ENCODE measurements around the gene ZNF865. TPM values are rescaled to one million over a fixed set of nuclear protein-coding genes. Genes with fewer than 3 reads are reported as not detected.

Gene ZNF865
- total RNA-seq, 5 donors from 2014 or later (not counting 1 experiment from before 2014, with no cell fraction given), result 16.3 to 29.4 (median 27.3) TPM

DNA sequence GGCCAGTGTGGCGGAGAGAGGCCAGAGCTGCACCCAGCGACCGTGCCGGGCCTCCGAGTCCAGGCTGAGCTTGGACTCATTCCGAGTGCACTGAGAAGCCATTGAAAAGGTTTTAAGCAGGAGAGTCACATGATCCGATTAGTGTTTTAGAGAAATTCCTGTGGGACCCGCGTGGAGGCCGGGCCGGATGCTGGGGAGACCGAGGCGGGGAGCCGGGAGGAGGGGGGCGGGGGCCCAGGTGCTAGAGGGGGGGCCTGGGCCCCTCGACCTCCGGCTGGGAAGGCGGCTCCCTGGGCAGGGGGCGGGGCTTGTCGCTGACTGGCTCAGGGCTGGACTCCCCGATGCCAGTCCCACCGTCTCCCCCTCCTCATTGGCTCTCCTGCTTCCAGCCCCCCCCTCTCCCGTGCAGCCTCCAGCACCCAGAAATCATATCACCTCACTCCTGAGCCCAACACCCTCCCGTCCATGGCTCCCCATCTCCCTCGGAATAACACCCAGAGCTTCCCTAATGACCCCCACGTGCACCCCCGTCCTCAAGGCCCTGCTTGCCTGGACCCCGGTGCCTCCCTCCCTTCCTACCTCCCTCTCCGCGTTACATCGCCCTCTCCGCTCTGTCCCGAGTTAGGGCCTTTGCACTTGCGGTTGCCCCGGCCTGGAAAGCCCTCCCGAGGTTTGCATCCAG is 19.6 kb upstream of the ZNF865 start:
- Histone ChIP-seq H3K27me3 (replicated peaks in 1 of 2; ENCODE audit: control insufficient read depth in 2 of 2, extremely low read depth in 1 of 2, insufficient read depth in 2 of 2, low read length in 1 of 2) (peaks cover 0 to 17% of the 10 kb centered on the region in 2 experiments), H3K27ac (ENCODE audit: low read length) (peak overlapping the region; percentile 18), H3K36me3 (ENCODE audit: control insufficient read depth in 2 of 2, extremely low read depth in 1 of 2, insufficient read depth in 1 of 2, low read length in 1 of 2) (no peaks in the 10 kb centered on the region), H3K4me1 (ENCODE audit: control insufficient read depth in 1 of 2, extremely low read depth in 1 of 2, insufficient read depth in 2 of 2, low read length in 2 of 2) (peaks cover 23 to 40% of the 10 kb centered on the region in 2 experiments), H3K4me3 (ENCODE audit: control insufficient read depth in 1 of 2, extremely low read depth in 1 of 2, low read length in 1 of 2) (peak overlapping the region; percentile 30 to 64), H3K9me3 (no peaks in the 10 kb centered on the region)
- no peaks in the 10 kb centered on the region for H3K36me3 Mint-ChIP-seq
- peak; percentile 36 to 59 (median 42) for ATAC-seq (replicated peaks in 1 of 4)
- peak overlapping the region; percentile 79 to 82 for H3K27ac Mint-ChIP-seq
- H3K27me3 Mint-ChIP-seq, result peaks cover 0 to 2% of the 10 kb centered on the region in 2 donors
- H3K4me1 Mint-ChIP-seq, result peaks cover 32 to 46% (median 38%) of the 10 kb centered on the region in 3 donors
- DNase-seq, result peak in 19 of 35 experiments; percentile 4 to 56 (median 38)
- 8% methylated on average over 31 of the region's 36 CpGs for WGBS (ENCODE audit: insufficient coverage)
- ChIA-PET CTCF (interaction anchor here in 1 of 2 donors (0.6 kb wide), 1 partner anchor 62 kb away, joined by 3 read pairs; the partner anchor contains the start of gene CCDC106), POLR2A (interaction anchor here in 1 of 2 donors (0.6 kb wide), 1 partner anchor 15 kb away, joined by 5 read pairs; no protein-coding TSS in a partner anchor)
- H3K4me3 Mint-ChIP-seq, result peak overlapping the region; percentile 77 to 83 (median 82)
- no peaks in the 10 kb centered on the region for H3K9me3 Mint-ChIP-seq

DNA sequence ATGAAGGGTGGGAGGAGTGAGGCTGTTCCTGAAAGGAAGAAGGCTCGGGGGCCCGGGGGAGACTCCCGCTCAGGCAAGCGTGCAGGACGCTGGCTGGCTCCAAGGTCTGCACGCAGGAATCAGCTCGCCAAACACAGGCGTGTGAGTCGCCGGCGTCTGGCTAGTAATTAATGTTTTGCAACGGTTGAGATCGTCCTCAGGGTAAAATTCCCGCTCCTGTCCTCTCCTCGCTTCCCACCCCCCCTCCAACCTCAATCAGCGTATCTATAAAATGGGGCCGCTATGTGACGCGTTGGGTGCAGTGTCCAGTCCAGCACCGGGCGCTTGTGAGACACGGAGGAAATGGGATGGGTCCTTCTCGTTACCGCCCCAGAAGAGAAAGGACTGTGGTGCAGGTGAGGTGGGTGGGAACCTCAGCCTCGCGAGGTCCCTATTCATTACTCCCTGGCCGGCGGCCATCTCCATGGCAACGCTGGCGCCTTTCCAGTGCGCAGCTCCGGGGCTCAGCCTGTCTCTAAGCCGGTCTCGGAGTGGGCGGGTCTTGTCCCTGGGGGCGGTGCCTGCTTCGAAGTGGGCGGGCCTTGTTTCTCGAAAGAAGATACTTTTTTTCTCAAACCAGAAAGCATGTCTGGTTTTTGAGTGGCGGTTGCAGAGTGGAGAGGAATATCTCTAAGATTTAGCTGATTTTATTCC is 18.3 kb upstream of the ZNF865 start:
- peaks cover 0 to 2% of the 10 kb centered on the region in 2 donors for H3K27me3 Mint-ChIP-seq
- peak; percentile 79 to 96 (median 89) for DNase-seq
- peak overlapping the region; percentile 78 to 82 for H3K27ac Mint-ChIP-seq
- H3K27ac ChIP-seq (ENCODE audit: low read length), result no peak overlapping the region
- peak overlapping the region; percentile 40 to 57 for H3K4me3 ChIP-seq (ENCODE audit: control insufficient read depth in 1 of 2, extremely low read depth in 1 of 2, low read length in 1 of 2)
- WGBS (ENCODE audit: insufficient coverage), result 5% methylated on average over 17 of the region's 40 CpGs
- peaks cover 2 to 4% of the 10 kb centered on the region in 2 donors for H3K36me3 ChIP-seq (ENCODE audit: control insufficient read depth in 2 of 2, extremely low read depth in 1 of 2, insufficient read depth in 1 of 2, low read length in 1 of 2)
- peaks cover 20 to 35% (median 25%) of the 10 kb centered on the region in 3 donors for H3K4me1 Mint-ChIP-seq
- peaks cover 4% of the 10 kb centered on the region for H3K36me3 Mint-ChIP-seq
- peaks cover 17 to 29% of the 10 kb centered on the region in 2 experiments for H3K4me1 ChIP-seq (ENCODE audit: control insufficient read depth in 1 of 2, extremely low read depth in 1 of 2, insufficient read depth in 2 of 2, low read length in 2 of 2)
- H3K4me3 Mint-ChIP-seq, result peak overlapping the region; percentile 77 to 83 (median 82)
- ChIA-PET POLR2A (interaction anchor here in 1 of 2 donors (0.7 kb wide), 1 partner anchor 53 kb away, joined by 3 read pairs; no protein-coding TSS in a partner anchor), CTCF (interaction anchor here in 1 of 2 donors (0.6 to 1.2 kb wide), 3 partner anchors 13 to 66 kb away, joined by 3 to 5 read pairs (median 4); partner anchors contain the start of genes ZNF524 and ZNF865)
- H3K27me3 ChIP-seq (replicated peaks in 1 of 2; ENCODE audit: control insufficient read depth in 2 of 2, extremely low read depth in 1 of 2, insufficient read depth in 2 of 2, low read length in 1 of 2), result peaks cover 0 to 17% of the 10 kb centered on the region in 2 experiments
- peak; percentile 90 to 97 (median 94) for ATAC-seq (replicated peaks in 1 of 4)
- H3K9me3 Mint-ChIP-seq, result no peaks in the 10 kb centered on the region
- no peaks in the 10 kb centered on the region for H3K9me3 ChIP-seq

DNA sequence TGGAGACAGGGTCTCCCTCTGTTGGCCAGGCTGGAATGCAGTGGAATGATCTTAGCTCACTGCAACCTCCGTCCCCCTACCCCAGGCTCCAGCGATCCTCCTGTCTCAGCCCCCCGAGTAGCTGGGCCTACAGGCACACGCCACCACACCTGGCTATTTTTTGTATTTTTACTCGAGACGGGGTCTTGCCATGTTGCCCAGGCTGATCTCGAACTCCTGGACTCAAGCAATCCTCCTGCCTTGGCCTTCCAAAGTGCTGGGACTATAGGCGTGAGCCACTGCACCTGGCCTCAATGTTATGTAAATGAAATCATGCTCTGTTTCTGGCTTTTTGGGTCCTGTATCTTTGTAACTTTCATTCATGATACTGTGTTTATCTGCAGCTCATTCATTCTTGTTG is 16.7 kb upstream of the ZNF865 start:
- no peak overlapping the region for H3K4me3 ChIP-seq (ENCODE audit: control insufficient read depth in 1 of 2, extremely low read depth in 1 of 2, low read length in 1 of 2)
- ATAC-seq (replicated peaks in 1 of 4) (no peak), DNase-seq (no peak)
- Mint-ChIP-seq H3K9me3 (no peaks in the 10 kb centered on the region), H3K4me3 (no peak overlapping the region), H3K27ac (no peak overlapping the region), H3K27me3 (peaks cover 0 to 2% of the 10 kb centered on the region in 2 donors), H3K4me1 (peaks cover 20 to 34% (median 23%) of the 10 kb centered on the region in 3 donors), H3K36me3 (peaks cover 7% of the 10 kb centered on the region)
- 89% methylated on average over 6 of the region's 8 CpGs for WGBS (ENCODE audit: insufficient coverage)
- peaks cover 0 to 17% of the 10 kb centered on the region in 2 experiments for H3K27me3 ChIP-seq (replicated peaks in 1 of 2; ENCODE audit: control insufficient read depth in 2 of 2, extremely low read depth in 1 of 2, insufficient read depth in 2 of 2, low read length in 1 of 2)
- ChIA-PET POLR2A (no interaction called here), CTCF (no interaction called here)
- H3K4me1 ChIP-seq (ENCODE audit: control insufficient read depth in 1 of 2, extremely low read depth in 1 of 2, insufficient read depth in 2 of 2, low read length in 2 of 2), result peaks cover 17 to 29% of the 10 kb centered on the region in 2 experiments
- H3K36me3 ChIP-seq (ENCODE audit: control insufficient read depth in 2 of 2, extremely low read depth in 1 of 2, insufficient read depth in 1 of 2, low read length in 1 of 2), result peaks cover 5 to 16% of the 10 kb centered on the region in 2 donors
- no peak overlapping the region for H3K27ac ChIP-seq (ENCODE audit: low read length)
- H3K9me3 ChIP-seq, result no peaks in the 10 kb centered on the region

DNA sequence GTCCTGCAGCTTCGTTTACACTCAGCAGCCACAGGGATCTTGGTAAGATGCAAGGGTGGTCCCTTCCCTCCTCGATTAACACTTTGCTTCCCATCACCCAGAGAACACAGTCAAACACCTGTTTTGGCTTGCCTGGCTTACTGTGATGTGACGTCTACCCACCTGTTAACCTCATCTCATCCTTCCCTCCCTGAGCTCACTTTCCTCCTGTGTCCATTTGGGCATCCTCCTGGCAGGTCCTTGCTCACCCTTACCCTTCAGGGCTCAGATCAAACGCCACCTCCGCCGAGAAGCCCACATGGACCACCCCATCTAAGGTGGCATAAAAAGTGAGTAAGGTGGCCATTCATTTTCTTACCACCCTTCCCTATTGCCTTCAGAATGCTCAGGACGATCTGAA is 15.3 kb upstream of the ZNF865 start:
- DNase-seq (no peak), ATAC-seq (replicated peaks in 1 of 4) (no peak)
- H3K9me3 ChIP-seq, result no peaks in the 10 kb centered on the region
- peaks cover 17 to 29% of the 10 kb centered on the region in 2 experiments for H3K4me1 ChIP-seq (ENCODE audit: control insufficient read depth in 1 of 2, extremely low read depth in 1 of 2, insufficient read depth in 2 of 2, low read length in 2 of 2)
- no peak overlapping the region for H3K27ac ChIP-seq (ENCODE audit: low read length)
- WGBS (ENCODE audit: insufficient coverage), result 69% methylated on average over 4 of the region's 7 CpGs
- ChIA-PET POLR2A (no interaction called here), CTCF (interaction anchor here in 1 of 2 donors (0.6 kb wide), 1 partner anchor 31 kb away, joined by 3 read pairs; no protein-coding TSS in a partner anchor)
- Mint-ChIP-seq H3K4me1 (peaks cover 20 to 34% (median 21%) of the 10 kb centered on the region in 3 donors), H3K27me3 (peaks cover 0 to 2% of the 10 kb centered on the region in 2 donors), H3K36me3 (peaks cover 13% of the 10 kb centered on the region), H3K4me3 (peak overlapping the region in 1 of 3 donors; percentile 11), H3K9me3 (no peaks in the 10 kb centered on the region), H3K27ac (no peak overlapping the region)
- peaks cover 10 to 16% of the 10 kb centered on the region in 2 donors for H3K36me3 ChIP-seq (ENCODE audit: control insufficient read depth in 2 of 2, extremely low read depth in 1 of 2, insufficient read depth in 1 of 2, low read length in 1 of 2)
- H3K27me3 ChIP-seq (replicated peaks in 1 of 2; ENCODE audit: control insufficient read depth in 2 of 2, extremely low read depth in 1 of 2, insufficient read depth in 2 of 2, low read length in 1 of 2), result peaks cover 0 to 17% of the 10 kb centered on the region in 2 experiments
- H3K4me3 ChIP-seq (ENCODE audit: control insufficient read depth in 1 of 2, extremely low read depth in 1 of 2, low read length in 1 of 2), result no peak overlapping the region

GRCh38 chr19:55590617-55591016 is 14.8 kb upstream of the ZNF865 start:
- H3K4me1 Mint-ChIP-seq, result peaks cover 16 to 29% (median 16%) of the 10 kb centered on the region in 3 donors
- no peak overlapping the region for H3K4me3 Mint-ChIP-seq
- Histone ChIP-seq H3K36me3 (ENCODE audit: control insufficient read depth in 2 of 2, extremely low read depth in 1 of 2, insufficient read depth in 1 of 2, low read length in 1 of 2) (peaks cover 14 to 18% of the 10 kb centered on the region in 2 donors), H3K4me1 (ENCODE audit: control insufficient read depth in 1 of 2, extremely low read depth in 1 of 2, insufficient read depth in 2 of 2, low read length in 2 of 2) (peaks cover 15 to 27% of the 10 kb centered on the region in 2 experiments), H3K27ac (ENCODE audit: low read length) (no peak overlapping the region), H3K4me3 (ENCODE audit: control insufficient read depth in 1 of 2, extremely low read depth in 1 of 2, low read length in 1 of 2) (no peak overlapping the region), H3K27me3 (replicated peaks in 1 of 2; ENCODE audit: control insufficient read depth in 2 of 2, extremely low read depth in 1 of 2, insufficient read depth in 2 of 2, low read length in 1 of 2) (peaks cover 0 to 17% of the 10 kb centered on the region in 2 experiments), H3K9me3 (no peaks in the 10 kb centered on the region)
- ATAC-seq (replicated peaks in 1 of 4), result no peak
- WGBS (ENCODE audit: insufficient coverage), result 73% methylated on average over 2 of the region's 10 CpGs
- CTCF ChIA-PET, result no interaction called here
- DNase-seq, result no peak
- H3K27ac Mint-ChIP-seq, result no peak overlapping the region
- no peaks in the 10 kb centered on the region for H3K9me3 Mint-ChIP-seq
- POLR2A ChIA-PET, result no interaction called here
- no peaks in the 10 kb centered on the region for H3K27me3 Mint-ChIP-seq
- peaks cover 18% of the 10 kb centered on the region for H3K36me3 Mint-ChIP-seq

GRCh38 chr19:55591555-55591954 is 13.9 kb upstream of the ZNF865 start:
- POLR2A ChIA-PET, result no interaction called here
- peaks cover 20 to 23% of the 10 kb centered on the region in 2 donors for H3K36me3 ChIP-seq (ENCODE audit: control insufficient read depth in 2 of 2, extremely low read depth in 1 of 2, insufficient read depth in 1 of 2, low read length in 1 of 2)
- 100% methylated on average over 3 of the region's 10 CpGs for whole genome bisulfite sequencing (ENCODE audit: insufficient coverage)
- no peak overlapping the region for H3K27ac ChIP-seq (ENCODE audit: low read length)
- no peak overlapping the region for H3K4me3 Mint-ChIP-seq
- DNase-seq (no peak), ATAC-seq (replicated peaks in 1 of 4) (no peak)
- H3K4me1 ChIP-seq (ENCODE audit: control insufficient read depth in 1 of 2, extremely low read depth in 1 of 2, insufficient read depth in 2 of 2, low read length in 2 of 2), result peaks cover 11 to 17% of the 10 kb centered on the region in 2 experiments
- no peaks in the 10 kb centered on the region for H3K9me3 Mint-ChIP-seq
- no peaks in the 10 kb centered on the region for H3K27me3 Mint-ChIP-seq
- H3K36me3 Mint-ChIP-seq, result peaks cover 28% of the 10 kb centered on the region
- H3K4me3 ChIP-seq (ENCODE audit: control insufficient read depth in 1 of 2, extremely low read depth in 1 of 2, low read length in 1 of 2), result no peak overlapping the region
- CTCF ChIA-PET, result no interaction called here
- H3K4me1 Mint-ChIP-seq, result peaks cover 7 to 21% (median 10%) of the 10 kb centered on the region in 3 donors
- peaks cover 0 to 10% of the 10 kb centered on the region in 2 experiments for H3K27me3 ChIP-seq (replicated peaks in 1 of 2; ENCODE audit: control insufficient read depth in 2 of 2, extremely low read depth in 1 of 2, insufficient read depth in 2 of 2, low read length in 1 of 2)
- H3K9me3 ChIP-seq, result no peaks in the 10 kb centered on the region
- no peak overlapping the region for H3K27ac Mint-ChIP-seq
